Brain microvascular endothelial cell (primary cell): ENCODE results near the gene SMARCC1.

ENCODE experiments used
- DNase-seq: peaks from one replicate; pipeline ENCODE4 v3.0.0-alpha.2; 2020
- H3K27ac ChIP-seq: fragments of 250-450 bp; sonication (Bioruptor Pico); 2 replicates; pipeline ENCODE4 v1.5.1; 2020; ENCODE audit warnings: mild to moderate bottlenecking, moderate library complexity
- H3K27me3 ChIP-seq: fragments of 250-450 bp; sonication (Bioruptor Pico); replicated peaks from 2 replicates; pipeline ENCODE4 v1.5.1; 2020; ENCODE audit warnings: mild to moderate bottlenecking
- H3K36me3 ChIP-seq: fragments of 250-450 bp; sonication (Bioruptor Pico); replicated peaks from 2 replicates; pipeline ENCODE4 v1.5.1; 2020; ENCODE audit warnings: mild to moderate bottlenecking
- H3K4me3 ChIP-seq: 2 replicates; pipeline ENCODE4 v1.5.1; 2011; ENCODE audit warnings: low read depth, mild to moderate bottlenecking, control low read depth, low read length, moderate library complexity
- in situ Hi-C: cut with HindIII; loops from 2 replicates; pipeline ENCODE4 v1.10.0; 2017; ENCODE audit warnings: low sequenced_read_pairs, low pct_ligation_motif_present
- TF ChIP-seq, protein P1 (sequence below): IDR thresholded peaks from 2 replicates; pipeline ENCODE4 v1.5.1; 2011; ENCODE audit warnings: low read depth, mild to moderate bottlenecking, moderate library complexity, low read length, control low read depth, inconsistent platforms; ENCODE audit errors: missing control alignments

SMARCC1 gene

DNA sequence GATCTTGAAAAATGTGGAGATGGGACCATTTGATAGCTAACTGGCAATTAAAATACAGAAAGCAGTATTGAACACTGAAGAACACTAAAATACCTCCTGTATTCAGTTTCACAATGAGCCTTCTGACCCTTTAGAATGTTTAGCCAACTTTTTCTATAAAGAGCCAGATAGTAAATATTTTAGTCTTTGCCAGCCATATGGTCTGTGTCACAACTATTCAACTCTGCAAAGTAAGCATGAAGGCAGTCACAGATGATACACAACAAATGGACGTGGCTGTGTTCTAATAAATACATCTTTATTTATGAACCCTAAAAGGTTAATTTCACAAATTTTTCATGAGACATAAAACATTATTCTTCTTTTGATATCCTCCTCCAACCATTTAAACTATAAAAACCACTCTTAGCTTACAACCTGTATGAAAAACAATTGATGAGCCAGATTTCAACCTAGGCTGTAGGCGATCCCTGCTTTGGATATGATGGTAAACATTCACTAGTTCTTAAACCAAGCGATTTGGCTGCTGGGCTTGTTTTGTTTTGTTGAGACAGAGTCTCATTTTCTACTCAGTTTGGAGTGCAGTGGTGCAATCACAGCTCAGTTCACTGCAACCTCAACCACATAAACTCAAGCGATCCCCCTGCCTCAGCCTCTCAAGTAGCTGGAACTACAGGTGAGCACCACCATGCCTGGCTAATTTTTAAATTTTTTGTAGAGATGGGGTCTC is 189.5 kb downstream of the SMARCC1 start:
- no peak overlapping the region for H3K27ac ChIP-seq
- no peak for DNase-seq
- no peak overlapping the region for H3K4me3 ChIP-seq
- no peaks in the 10 kb centered on the region for H3K27me3 ChIP-seq
- TF ChIP-seq, protein P1, sequence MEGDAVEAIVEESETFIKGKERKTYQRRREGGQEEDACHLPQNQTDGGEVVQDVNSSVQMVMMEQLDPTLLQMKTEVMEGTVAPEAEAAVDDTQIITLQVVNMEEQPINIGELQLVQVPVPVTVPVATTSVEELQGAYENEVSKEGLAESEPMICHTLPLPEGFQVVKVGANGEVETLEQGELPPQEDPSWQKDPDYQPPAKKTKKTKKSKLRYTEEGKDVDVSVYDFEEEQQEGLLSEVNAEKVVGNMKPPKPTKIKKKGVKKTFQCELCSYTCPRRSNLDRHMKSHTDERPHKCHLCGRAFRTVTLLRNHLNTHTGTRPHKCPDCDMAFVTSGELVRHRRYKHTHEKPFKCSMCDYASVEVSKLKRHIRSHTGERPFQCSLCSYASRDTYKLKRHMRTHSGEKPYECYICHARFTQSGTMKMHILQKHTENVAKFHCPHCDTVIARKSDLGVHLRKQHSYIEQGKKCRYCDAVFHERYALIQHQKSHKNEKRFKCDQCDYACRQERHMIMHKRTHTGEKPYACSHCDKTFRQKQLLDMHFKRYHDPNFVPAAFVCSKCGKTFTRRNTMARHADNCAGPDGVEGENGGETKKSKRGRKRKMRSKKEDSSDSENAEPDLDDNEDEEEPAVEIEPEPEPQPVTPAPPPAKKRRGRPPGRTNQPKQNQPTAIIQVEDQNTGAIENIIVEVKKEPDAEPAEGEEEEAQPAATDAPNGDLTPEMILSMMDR: no peak
- peaks cover 29% of the 10 kb centered on the region for H3K36me3 ChIP-seq
- in situ Hi-C loops: no loop called here

GRCh38 chr3:47590216-47590615 is 191.5 kb downstream of the SMARCC1 start:
- peaks cover 47% of the 10 kb centered on the region for H3K36me3 ChIP-seq
- H3K27ac ChIP-seq: no peak overlapping the region
- TF ChIP-seq, protein P1: no peak
- DNase-seq: no peak
- in situ Hi-C loops: no loop called here
- H3K4me3 ChIP-seq: no peak overlapping the region
- H3K27me3 ChIP-seq: no peaks in the 10 kb centered on the region

- in situ Hi-C loops: no loop called here
- DNase-seq: no peak
- Histone ChIP-seq H3K27ac (no peak overlapping the region), H3K27me3 (no peaks in the 10 kb centered on the region), H3K4me3 (no peak overlapping the region), H3K36me3 (peaks cover 39% of the 10 kb centered on the region)
- TF ChIP-seq, protein P1: no peak
These were observed 193.1 kb downstream of the SMARCC1 start for GRCh38 chr3:47588587-47588986.

DNA sequence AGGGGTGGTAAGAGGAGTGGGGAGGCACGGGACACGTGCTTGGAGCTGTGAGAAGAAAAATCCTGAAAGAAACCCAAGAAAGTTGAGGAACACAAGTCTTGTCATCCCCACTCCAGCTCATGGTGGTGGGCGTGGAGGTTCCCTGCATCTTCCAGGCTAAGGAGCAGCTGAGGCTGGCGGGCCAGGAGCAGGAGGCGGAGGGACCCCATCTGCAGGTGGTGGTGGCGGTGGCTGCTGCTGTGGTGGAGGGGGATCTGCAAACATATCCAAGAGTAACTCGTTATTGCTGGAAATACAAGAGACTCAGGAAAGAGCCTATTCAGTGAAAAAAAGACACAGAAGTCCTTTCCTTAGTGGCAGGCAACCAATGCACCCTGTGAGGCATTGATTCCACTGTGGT is 193.6 kb downstream of the SMARCC1 start:
- no peak overlapping the region for H3K27ac ChIP-seq
- DNase-seq: no peak
- no peak overlapping the region for H3K4me3 ChIP-seq

DNA sequence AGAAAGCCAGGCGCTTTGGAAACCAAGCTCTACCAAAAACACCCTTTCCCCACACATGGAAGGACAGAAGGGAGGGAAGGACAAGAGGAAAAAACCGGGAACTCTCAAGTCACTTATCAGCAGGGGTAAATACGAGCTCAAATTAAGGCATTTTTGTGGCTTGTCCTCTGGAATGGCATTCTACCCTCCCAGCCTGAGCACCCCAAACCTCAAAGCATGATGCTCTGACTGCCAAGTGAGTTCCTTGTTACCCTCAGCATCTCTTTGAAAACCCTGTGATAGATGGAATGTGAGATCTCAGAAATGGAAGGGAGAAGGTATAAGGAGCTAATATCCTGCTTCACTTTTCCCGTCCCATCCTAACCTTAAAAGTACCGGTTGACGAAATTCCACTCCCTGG is 194.9 kb downstream of the SMARCC1 start:
- Histone ChIP-seq H3K4me3 (no peak overlapping the region), H3K27me3 (no peaks in the 10 kb centered on the region), H3K36me3 (peaks cover 32% of the 10 kb centered on the region), H3K27ac (no peak overlapping the region)
- TF ChIP-seq, protein P1: no peak
- DNase-seq: no peak
- in situ Hi-C loops: no loop called here

More for the DNA sequence above, 193.6 kb downstream of the SMARCC1 start:
- TF ChIP-seq, protein P1: no peak
- Histone ChIP-seq H3K36me3 (peaks cover 37% of the 10 kb centered on the region), H3K27me3 (no peaks in the 10 kb centered on the region)
- in situ Hi-C loops: no loop called here
